Psoas muscle (tissue), 8 donors: ENCODE data around the gene BBS9. TPM values are rescaled to one million over a fixed set of nuclear protein-coding genes. Genes with fewer than 3 reads are reported as not detected.

Source experiments
- ATAC-seq, 4 donors: fragments of 200-7000 bp; cut with Tn5 transposase; one replicate each; pipeline ENCODE4 v1.9.1; 2020; ENCODE audit warnings: moderate library complexity in 3 of 4, mild to moderate bottlenecking in 2 of 4
- DNase-seq, 2 donors: peaks; one replicate each; pipeline ENCODE4 v3.0.0-alpha.2; 2020
- H3K27ac ChIP-seq: fragments of 200-600 bp; one replicate; pipeline ENCODE4 v1.8.0; 2022
- H3K27me3 ChIP-seq, 3 donors: fragments of 200-600 bp in 1 of 3; one replicate each; pipeline versions ENCODE4 v1.6.1 to v1.8.0; 2013 to 2022; ENCODE audit warnings: low read length in 2 of 3, mild to moderate bottlenecking in 2 of 3, moderate library complexity in 1 of 3; ENCODE audit not compliant: insufficient read depth in 3 of 3
- H3K36me3 ChIP-seq, 2 donors: fragments of 200-600 bp in 1 of 2; one replicate each; pipeline versions ENCODE4 v1.6.1 to v1.8.0; 2013 to 2022; ENCODE audit warnings: low read depth in 1 of 2, mild to moderate bottlenecking in 1 of 2, moderate library complexity in 1 of 2; ENCODE audit not compliant: insufficient read depth in 1 of 2
- H3K4me1 ChIP-seq: fragments of 200-600 bp; one replicate; pipeline ENCODE4 v1.8.0; 2022
- H3K4me3 ChIP-seq: fragments of 200-600 bp; one replicate; pipeline ENCODE4 v1.8.0; 2022; ENCODE audit warnings: mild to moderate bottlenecking
- H3K9me3 ChIP-seq: fragments of 200-600 bp; one replicate; pipeline ENCODE4 v1.8.0; 2022
- WGBS, 3 donors: extraction: QIAGEN DNeasy Blood & Tissue Kit; methylation state at CpG; one replicate each; pipeline versions ENCODE4 v1.1.6 to v1.1.7; 2013; 5-methylcytosine and 5-hydroxymethylcytosine counted together
- intact Hi-C, 2 donors: fragments of 100-400 bp; cut with DNase I; formaldehyde crosslinking; loops; one replicate each; pipeline versions ENCODE4 v1.11.0 to v1.14.2; 2022
- polyA plus RNA-seq, 3 donors: library from polyadenylated mRNA; stranded (reverse); fragments of 200-250 nt; gene quantifications; one replicate each; pipeline ENCODE4 v1.2.3, GENCODE V29; 2013
- total RNA-seq, 4 donors: library from RNA; stranded (reverse); fragmentation: NEBNext Ultra II Directional in 2 of 4; extraction: Animal tissue kit (Norgen Biotek cat#: 25700) in 2 of 4; gene quantifications; one replicate each; pipeline versions ENCODE4 v1.2.1 to v1.2.4, GENCODE V29; 2021 to 2023
- TF ChIP-seq, protein P1 (sequence below): fragments of 200-600 bp; IDR thresholded peaks from one replicate; pipeline ENCODE4 v1.8.0; 2022; ENCODE audit warnings: antibody characterized with exemption
- donor health status: healthy with polysubstance abuse.
- donor health status: DM: no; HTN: no; CAD: no; lungs with moderate emphysema.
- donor health status: Bipolar disorder and iron deficiency.
- donor health status: healthy.
- donor health status: DM: yes; HTN: yes; CAD: no.
- donor health status: DM: no; HTN: no; CAD: no.
- donor health status: DM: no; HTN: no; CAD: no.
- donor health status: DM: yes; HTN: yes; CAD: no.

The BBS9 gene
- total and polyA plus RNA-seq, 7 donors = 2.7 to 7.3 (median 4.1) TPM

GRCh38 chr7:33486633-33487032, 357.3 kb downstream of the BBS9 start:
- DNase-seq (no peak), ATAC-seq (no peak)
- no peaks in the 10 kb centered on the region for H3K9me3 ChIP-seq
- TF ChIP-seq, protein P1, sequence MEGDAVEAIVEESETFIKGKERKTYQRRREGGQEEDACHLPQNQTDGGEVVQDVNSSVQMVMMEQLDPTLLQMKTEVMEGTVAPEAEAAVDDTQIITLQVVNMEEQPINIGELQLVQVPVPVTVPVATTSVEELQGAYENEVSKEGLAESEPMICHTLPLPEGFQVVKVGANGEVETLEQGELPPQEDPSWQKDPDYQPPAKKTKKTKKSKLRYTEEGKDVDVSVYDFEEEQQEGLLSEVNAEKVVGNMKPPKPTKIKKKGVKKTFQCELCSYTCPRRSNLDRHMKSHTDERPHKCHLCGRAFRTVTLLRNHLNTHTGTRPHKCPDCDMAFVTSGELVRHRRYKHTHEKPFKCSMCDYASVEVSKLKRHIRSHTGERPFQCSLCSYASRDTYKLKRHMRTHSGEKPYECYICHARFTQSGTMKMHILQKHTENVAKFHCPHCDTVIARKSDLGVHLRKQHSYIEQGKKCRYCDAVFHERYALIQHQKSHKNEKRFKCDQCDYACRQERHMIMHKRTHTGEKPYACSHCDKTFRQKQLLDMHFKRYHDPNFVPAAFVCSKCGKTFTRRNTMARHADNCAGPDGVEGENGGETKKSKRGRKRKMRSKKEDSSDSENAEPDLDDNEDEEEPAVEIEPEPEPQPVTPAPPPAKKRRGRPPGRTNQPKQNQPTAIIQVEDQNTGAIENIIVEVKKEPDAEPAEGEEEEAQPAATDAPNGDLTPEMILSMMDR = no peak
- intact Hi-C loops = no loop called here
- WGBS, 3 donors = 92 to 100% (median 92%) methylated on average over 1 of the region's 1 CpG
- H3K4me1 ChIP-seq = peaks cover 9% of the 10 kb centered on the region
- no peaks in the 10 kb centered on the region for H3K27me3 ChIP-seq
- H3K27ac ChIP-seq = no peak overlapping the region
- no peaks in the 10 kb centered on the region for H3K36me3 ChIP-seq
- no peak overlapping the region for H3K4me3 ChIP-seq

GRCh38 chr7:33487998-33488682, 358.8 kb downstream of the BBS9 start:
- ATAC-seq (no peak), DNase-seq (no peak)
- Histone ChIP-seq H3K4me1 (peaks cover 9% of the 10 kb centered on the region), H3K27me3 (no peaks in the 10 kb centered on the region), H3K36me3 (no peaks in the 10 kb centered on the region), H3K27ac (no peak overlapping the region), H3K9me3 (no peaks in the 10 kb centered on the region), H3K4me3 (no peak overlapping the region)
- intact Hi-C loops = no loop called here
- TF ChIP-seq, protein P1 = no peak

DNA sequence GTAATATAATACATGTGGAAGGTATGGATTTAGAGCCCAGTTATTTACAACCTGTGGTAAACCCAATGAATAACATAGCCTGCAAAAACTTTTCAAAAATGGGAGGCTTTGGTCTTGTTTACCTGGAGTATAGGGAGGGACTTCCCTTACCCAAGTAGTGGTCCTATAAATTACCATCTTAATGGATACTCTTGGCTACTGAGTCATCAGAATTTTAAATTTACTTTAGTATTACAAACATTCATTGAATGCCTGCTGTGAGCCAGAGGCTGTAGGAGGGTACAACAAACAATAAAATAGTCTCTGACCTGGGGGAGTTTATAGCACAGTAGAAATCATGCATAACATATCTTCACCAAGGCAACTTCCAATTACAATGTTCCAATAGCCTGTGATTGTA, 365.1 kb downstream of the BBS9 start:
- TF ChIP-seq, protein P1 = no peak
- Histone ChIP-seq H3K9me3 (peaks cover 8% of the 10 kb centered on the region), H3K4me1 (peaks cover 41% of the 10 kb centered on the region), H3K4me3 (no peak overlapping the region), H3K36me3 (no peaks in the 10 kb centered on the region), H3K27me3 (no peaks in the 10 kb centered on the region), H3K27ac (peak overlapping the region; percentile 51)
- DNase-seq (no peak), ATAC-seq (no peak)
- intact Hi-C loops = loop anchor here in 1 of 2 donors (10.0 kb wide), 1 partner anchor 60 kb away; no protein-coding TSS in a partner anchor

- intact Hi-C loops = loop anchor here in 1 of 2 donors (10.0 kb wide), 1 partner anchor 60 kb away; no protein-coding TSS in a partner anchor
- Histone ChIP-seq H3K27ac (peak overlapping the region; percentile 51), H3K4me3 (no peak overlapping the region), H3K9me3 (peaks cover 8% of the 10 kb centered on the region), H3K36me3 (no peaks in the 10 kb centered on the region), H3K4me1 (peaks cover 42% of the 10 kb centered on the region), H3K27me3 (no peaks in the 10 kb centered on the region)
- TF ChIP-seq, protein P1 = no peak
- 24 to 31% (median 27%) methylated on average over 5 of the region's 5 CpGs for WGBS, 3 donors
- DNase-seq = no peak
- peak; percentile 69 to 91 (median 86) for ATAC-seq
These were observed 365.8 kb downstream of the BBS9 start for GRCh38 chr7:33495207-33495606.

GRCh38 chr7:33497051-33497450, 367.7 kb downstream of the BBS9 start:
- TF ChIP-seq, protein P1 = no peak
- Histone ChIP-seq H3K9me3 (peaks cover 8% of the 10 kb centered on the region), H3K27ac (peak overlapping the region; percentile 27), H3K4me1 (peaks cover 52% of the 10 kb centered on the region), H3K36me3 (no peaks in the 10 kb centered on the region), H3K27me3 (no peaks in the 10 kb centered on the region), H3K4me3 (no peak overlapping the region)
- no peak for DNase-seq
- 54 to 79% (median 77%) methylated on average over 2 of the region's 2 CpGs for WGBS, 3 donors
- intact Hi-C loops = loop anchor here in 1 of 2 donors (10.0 kb wide), 1 partner anchor 58 kb away; no protein-coding TSS in a partner anchor
- ATAC-seq = no peak
